Measurements from ENCODE around the gene TMEM131L. TPM values are rescaled to one million over a fixed set of nuclear protein-coding genes. Genes with fewer than 3 reads are reported as not detected.

The TMEM131L gene
- total and polyA plus RNA-seq, 9 donors, result 3.6 to 18.4 (median 10.7) TPM

GRCh38 chr4:153523941-153524386 lies 57.8 kb downstream of the TMEM131L start:
- H3K27me3 ChIP-seq, result no peaks in the 10 kb centered on the region
- DNase-seq, result peak in 3 of 5 donors; percentile 30 to 44 (median 34)
- intact Hi-C loops (cut with DNase I), result no loop called here
- no peaks in the 10 kb centered on the region for H3K36me3 ChIP-seq
- WGBS, 3 donors, result 13 to 16% (median 14%) methylated on average over 4 of the region's 4 CpGs
- peak overlapping the region in 1 of 2 donors; percentile 42 for H3K27ac ChIP-seq
- TF ChIP-seq POLR2A (IDR thresholded peaks at IDR 0.05), result no peak
- TF ChIP-seq EP300 (IDR thresholded peaks at IDR 0.05), result no peak
- no peak for TF ChIP-seq CTCF (IDR thresholded peaks at IDR 0.05)
- peaks cover 12% of the 10 kb centered on the region for H3K4me1 ChIP-seq (ENCODE audit: insufficient read depth)
- no peak overlapping the region for H3K4me3 ChIP-seq
- H3K9me3 ChIP-seq, result no peaks in the 10 kb centered on the region

- TF ChIP-seq CTCF (IDR thresholded peaks at IDR 0.05) (no peak), POLR2A (IDR thresholded peaks at IDR 0.05) (no peak), EP300 (IDR thresholded peaks at IDR 0.05) (no peak)
- intact Hi-C loops (cut with DNase I), result no loop called here
- 71 to 82% (median 76%) methylated on average over 4 of the region's 4 CpGs for WGBS, 3 donors
- H3K4me1 ChIP-seq (ENCODE audit: insufficient read depth), result peaks cover 10% of the 10 kb centered on the region
- H3K4me3 ChIP-seq, result no peak overlapping the region
- no peak for DNase-seq
- H3K9me3 ChIP-seq, result no peaks in the 10 kb centered on the region
- H3K36me3 ChIP-seq, result no peaks in the 10 kb centered on the region
- H3K27me3 ChIP-seq, result no peaks in the 10 kb centered on the region
- H3K27ac ChIP-seq, result peak overlapping the region in 1 of 2 donors; percentile 42
Observed at GRCh38 chr4:153524682-153525081, 58.5 kb downstream of the TMEM131L start.

DNA sequence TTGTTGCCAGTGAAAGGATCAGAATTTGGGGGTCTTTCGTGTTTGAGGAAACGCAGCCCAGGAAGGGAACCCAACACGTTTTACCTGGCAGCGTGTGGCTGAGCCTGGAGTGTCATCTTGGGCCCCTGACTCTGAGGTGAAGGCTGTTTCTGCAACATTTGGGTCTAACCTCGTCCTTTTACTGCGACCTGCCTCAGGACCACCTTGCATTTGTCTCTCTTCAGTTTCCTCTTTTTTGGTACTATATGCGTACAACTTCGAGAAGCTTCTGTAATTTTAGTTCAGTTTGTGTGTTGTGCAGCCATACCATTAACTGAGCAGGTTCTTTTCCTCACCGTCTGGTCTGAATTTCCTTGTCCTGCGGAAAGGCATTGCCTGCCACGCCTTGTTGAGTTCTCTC lies 61.5 kb downstream of the TMEM131L start:
- WGBS, 3 donors, result 94 to 96% (median 94%) methylated on average over 11 of the region's 11 CpGs
- H3K4me1 ChIP-seq (ENCODE audit: insufficient read depth), result peaks cover 6% of the 10 kb centered on the region
- intact Hi-C loops (cut with DNase I), result no loop called here

DNA sequence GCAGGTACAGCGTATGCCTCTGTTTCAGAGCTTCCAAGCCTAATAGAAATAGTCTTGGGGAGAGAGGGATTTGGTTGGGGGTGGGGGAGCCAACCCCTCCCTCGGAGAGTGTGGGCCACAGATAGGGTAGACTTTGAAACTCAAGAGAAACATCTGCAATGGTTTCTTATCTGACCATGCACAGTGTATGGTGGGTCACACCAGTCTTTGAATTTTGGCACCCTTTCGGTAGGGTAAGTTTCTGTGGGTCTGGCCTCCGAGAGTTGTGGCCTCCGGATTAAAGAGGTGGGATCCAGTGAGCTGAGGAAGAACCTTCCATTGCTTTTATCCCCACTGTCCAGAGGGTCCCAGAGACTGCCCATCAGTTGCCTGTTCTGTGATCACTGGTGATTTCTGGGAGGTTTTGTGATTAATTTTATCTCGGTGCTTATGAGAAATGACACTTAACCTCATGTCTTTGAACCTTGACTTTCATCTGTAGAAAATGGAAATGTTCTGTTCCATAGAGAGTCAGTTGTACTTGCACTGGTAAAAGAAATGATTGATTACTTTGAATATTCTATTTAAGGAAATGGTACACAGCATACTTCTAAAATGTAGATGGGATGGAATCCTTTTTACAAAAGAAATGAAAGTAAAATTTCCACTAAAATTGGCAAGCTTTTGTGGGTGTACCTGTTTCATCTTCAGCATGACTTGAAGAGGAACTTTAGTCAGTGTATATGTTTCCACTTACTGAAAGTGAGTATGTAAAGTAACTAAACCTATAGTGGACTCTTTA lies 62.7 kb downstream of the TMEM131L start:
- intact Hi-C loops (cut with DNase I), result no loop called here
- TF ChIP-seq CTCF (IDR thresholded peaks at IDR 0.05), result no peak
- H3K36me3 ChIP-seq, result no peaks in the 10 kb centered on the region
- H3K4me3 ChIP-seq, result no peak overlapping the region
- no peak overlapping the region for H3K27ac ChIP-seq
- no peaks in the 10 kb centered on the region for H3K27me3 ChIP-seq
- WGBS, 3 donors, result 78 to 85% (median 84%) methylated on average over 6 of the region's 6 CpGs
- no peak for DNase-seq
- H3K9me3 ChIP-seq, result no peaks in the 10 kb centered on the region
- H3K4me1 ChIP-seq (ENCODE audit: insufficient read depth), result peaks cover 8% of the 10 kb centered on the region

More for the DNA sequence above, 61.5 kb downstream of the TMEM131L start:
- Histone ChIP-seq H3K9me3 (no peaks in the 10 kb centered on the region), H3K4me3 (no peak overlapping the region), H3K27ac (no peak overlapping the region), H3K36me3 (no peaks in the 10 kb centered on the region), H3K27me3 (no peaks in the 10 kb centered on the region)
- DNase-seq, result no peak
- TF ChIP-seq CTCF (IDR thresholded peaks at IDR 0.05), result no peak
- TF ChIP-seq EP300 (IDR thresholded peaks at IDR 0.05), result no peak
- no peak for TF ChIP-seq POLR2A (IDR thresholded peaks at IDR 0.05)
